VCaP (cell line): ENCODE results near the gene GORASP2.

Experiments used
- H3K27ac ChIP-seq: fragments of 450-650 bp; 2 replicates; pipeline ENCODE4 v1.5.1; 2017
- CTCF ChIP-seq: fragments of 450-650 bp; conservative IDR thresholded peaks from 2 replicates; pipeline ENCODE4 v1.5.1; 2017; ENCODE audit warnings: mild to moderate bottlenecking, moderate library complexity

Gene GORASP2

GRCh38 chr2:170949415-170949814, 20.4 kb downstream of the GORASP2 start:
- no peak for TF ChIP-seq CTCF
- no peak overlapping the region for H3K27ac ChIP-seq

DNA sequence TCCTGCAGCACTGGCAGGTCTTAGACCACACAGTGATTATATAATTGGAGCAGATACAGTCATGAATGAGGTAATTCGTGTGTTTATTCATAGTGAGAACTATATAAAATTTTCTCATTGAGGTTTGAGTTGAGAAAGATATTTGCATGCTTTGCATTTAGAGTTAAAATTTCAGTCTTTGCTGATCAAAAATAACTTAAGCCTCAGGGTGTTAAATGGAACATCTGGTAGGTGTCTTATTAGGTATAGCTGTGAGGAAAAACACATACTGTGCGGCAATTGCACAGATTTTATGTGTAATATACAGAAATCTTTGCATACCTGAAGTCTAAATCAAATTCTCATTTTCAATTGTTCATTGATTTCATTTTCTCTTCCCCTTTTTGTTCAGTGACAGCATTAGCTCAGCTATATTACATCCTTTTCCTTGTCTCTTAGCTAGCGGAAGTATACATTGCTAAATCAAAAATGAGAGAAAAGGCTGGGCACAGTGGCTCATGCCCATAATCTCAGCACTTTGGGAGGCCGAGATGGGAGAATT, 21.2 kb downstream of the GORASP2 start:
- H3K27ac ChIP-seq, result no peak overlapping the region
- TF ChIP-seq CTCF, result no peak

GRCh38 chr2:170953941-170954340, 24.9 kb downstream of the GORASP2 start:
- H3K27ac ChIP-seq, result no peak overlapping the region
- no peak for TF ChIP-seq CTCF

DNA sequence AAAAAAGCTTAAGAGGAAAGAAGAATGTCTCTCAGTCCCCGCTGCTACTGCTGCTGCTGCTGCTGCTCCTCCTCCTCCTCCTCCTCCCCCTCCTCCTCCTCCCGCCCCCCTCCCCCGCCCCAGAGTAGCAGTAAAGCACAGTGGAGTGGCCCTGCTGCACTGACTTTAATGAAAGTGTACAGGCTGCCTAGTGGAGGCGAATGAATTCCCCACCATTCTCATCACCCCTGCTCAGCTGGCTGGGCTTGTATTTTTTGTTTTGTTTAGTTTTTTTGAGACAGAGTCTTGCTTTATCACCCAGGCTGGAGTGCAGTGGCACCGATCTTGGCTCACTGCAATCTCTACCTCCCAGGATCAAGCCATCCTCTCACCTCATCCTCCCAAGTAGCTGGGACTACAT, 34.3 kb downstream of the GORASP2 start:
- TF ChIP-seq CTCF, result no peak
- no peak overlapping the region for H3K27ac ChIP-seq

- H3K27ac ChIP-seq, result 0 out of 2 replicates have a peak overlapping the region, but pooled peaks have one; percentile 20
- no peak for TF ChIP-seq CTCF
These were observed 36.6 kb downstream of the GORASP2 start for GRCh38 chr2:170965446-170966225.

GRCh38 chr2:170966648-170967396, 37.8 kb downstream of the GORASP2 start:
- H3K27ac ChIP-seq, result no peak overlapping the region
- TF ChIP-seq CTCF, result peak; percentile 64

DNA sequence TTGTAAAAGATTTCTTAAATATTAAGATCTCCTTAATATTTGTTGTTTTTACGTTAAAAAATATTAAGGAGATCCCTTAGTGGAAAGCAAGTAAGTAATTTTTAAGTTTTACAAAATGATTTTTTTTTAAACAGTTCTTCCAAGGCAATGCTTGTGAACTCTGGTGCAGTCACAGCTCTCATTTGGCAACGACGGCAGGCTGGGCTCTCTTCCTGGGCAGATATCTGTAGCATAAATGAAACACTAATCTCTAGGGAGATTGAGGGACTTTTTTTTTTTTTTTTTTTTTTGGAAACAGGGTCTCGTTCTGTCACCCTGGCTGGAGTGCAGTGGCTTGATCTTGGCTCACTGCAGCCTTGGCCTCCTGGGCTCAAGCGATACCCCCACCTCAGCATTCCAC, 38.5 kb downstream of the GORASP2 start:
- TF ChIP-seq CTCF, result no peak
- H3K27ac ChIP-seq, result no peak overlapping the region
